Endodermal cell (in vitro differentiated cells): ENCODE data around the gene LAMP1. TPM values are rescaled to one million over a fixed set of nuclear protein-coding genes. Genes with fewer than 3 reads are reported as not detected.

Experiments used
- DNase-seq: peaks from one replicate; pipeline ENCODE4 v3.0.0-alpha.2; 2017
- H3K27ac ChIP-seq: 2 replicates; pipeline ENCODE4 v1.5.1; 2013; ENCODE audit warnings: mild to moderate bottlenecking, low read depth, low read length, moderate library complexity
- H3K27me3 ChIP-seq: 2 replicates; pipeline ENCODE4 v1.6.1; 2013; ENCODE audit warnings: mild to moderate bottlenecking, low read length, moderate library complexity; ENCODE audit not compliant: insufficient read depth, control insufficient read depth, poor library complexity, severe bottlenecking
- H3K36me3 ChIP-seq: 2 replicates; pipeline ENCODE4 v1.7.0; 2013; ENCODE audit warnings: mild to moderate bottlenecking, low read length, moderate library complexity; ENCODE audit not compliant: control insufficient read depth, insufficient read depth
- H3K4me1 ChIP-seq: one replicate; pipeline ENCODE4 v1.7.0; 2013; ENCODE audit warnings: low read length; ENCODE audit not compliant: control insufficient read depth, insufficient read depth
- H3K4me3 ChIP-seq: 2 replicates; pipeline ENCODE4 v1.5.1; 2013; ENCODE audit warnings: mild to moderate bottlenecking, low read length, moderate library complexity
- H3K9ac ChIP-seq: 2 replicates; pipeline ENCODE4 v1.6.1; 2013; ENCODE audit warnings: mild to moderate bottlenecking, low read length, moderate library complexity; ENCODE audit not compliant: poor library complexity, severe bottlenecking; ENCODE audit errors: extremely low read depth
- H3K9me3 ChIP-seq: 2 replicates; pipeline ENCODE4 v1.6.1; 2013; ENCODE audit warnings: mild to moderate bottlenecking, low read length, moderate library complexity; ENCODE audit not compliant: control insufficient read depth
- H3K27ac Mint-ChIP-seq: 2 replicates; pipeline ENCODE4 v1.8.0; 2020; ENCODE audit warnings: mixed read lengths
- H3K27me3 Mint-ChIP-seq: 2 replicates; pipeline ENCODE4 v1.8.0; 2021; ENCODE audit warnings: mild to moderate bottlenecking, mixed read lengths; ENCODE audit not compliant: insufficient read depth
- H3K36me3 Mint-ChIP-seq: 2 replicates; pipeline ENCODE4 v1.8.0; 2020; ENCODE audit warnings: low read depth, mixed read lengths
- H3K4me1 Mint-ChIP-seq: 2 replicates; pipeline ENCODE4 v1.8.0; 2020; ENCODE audit warnings: mixed read lengths
- H3K4me3 Mint-ChIP-seq: 2 replicates; pipeline ENCODE4 v1.8.0; 2020; ENCODE audit warnings: mild to moderate bottlenecking, moderate library complexity, mixed read lengths
- H3K9me3 Mint-ChIP-seq: 2 replicates; pipeline ENCODE4 v1.8.0; 2020; ENCODE audit warnings: mild to moderate bottlenecking, mixed read lengths
- WGBS, 2 experiments: methylation state at CpG; one replicate each; pipeline versions ENCODE4 v1.1.5 to v1.1.7; 2013; ENCODE audit warnings: missing lambda C conversion rate in 2 of 2, mixed read lengths in 1 of 2; ENCODE audit not compliant: insufficient coverage in 1 of 2, insufficient read length in 1 of 2; 5-methylcytosine and 5-hydroxymethylcytosine counted together
- total RNA-seq, 2 donors: library from RNA; stranded (reverse); fragmentation: NEBNext Ultra II Directional in 1 of 2; extraction: Animal tissue kit (Norgen Biotek cat#: 25700) in 1 of 2; gene quantifications; 2 replicates in 1 of 2; 3 replicates in 1 of 2; pipeline ENCODE4 v1.2.1, GENCODE V29; 2021
- TF ChIP-seq, protein P1 (sequence below): fragments of 200-600 bp; sonication (generic); conservative IDR thresholded peaks from 2 replicates; pipeline ENCODE4 v1.5.0; 2021; ENCODE audit warnings: antibody characterized with exemption, mild to moderate bottlenecking

LAMP1 gene
- total RNA-seq, 2 donors from 2014 or later, result 153 to 160 TPM

DNA sequence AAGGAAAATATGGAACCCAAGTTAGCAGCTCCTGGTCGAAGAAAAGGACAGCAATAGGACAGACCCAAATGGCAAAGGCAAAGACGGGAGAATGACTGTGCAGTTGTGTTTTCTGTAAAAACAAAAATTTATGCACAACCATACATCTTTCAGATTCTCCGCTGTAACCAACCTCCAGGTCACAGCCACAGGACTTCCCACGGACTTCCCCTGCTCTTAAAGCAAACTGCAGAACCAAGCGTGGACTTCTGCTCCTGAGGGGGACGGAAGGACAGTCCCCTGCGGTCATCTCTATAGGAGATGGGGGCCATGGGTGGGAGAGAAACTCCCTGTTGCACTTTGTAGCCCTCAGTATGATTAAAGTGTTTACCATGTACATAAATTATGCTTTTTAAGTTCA lies 64.4 kb downstream of the LAMP1 start:
- H3K36me3 ChIP-seq, result peaks cover 19% of the 10 kb centered on the region
- Mint-ChIP-seq H3K4me1 (peaks cover 4% of the 10 kb centered on the region), H3K4me3 (no peak overlapping the region), H3K27me3 (no peaks in the 10 kb centered on the region), H3K27ac (no peak overlapping the region), H3K36me3 (peaks cover 28% of the 10 kb centered on the region), H3K9me3 (no peaks in the 10 kb centered on the region)
- H3K9me3 ChIP-seq, result no peaks in the 10 kb centered on the region
- no peak overlapping the region for H3K27ac ChIP-seq
- WGBS, 2 experiments, result 99% methylated on average over 7 of the region's 7 CpGs; no CpG with 5 or more reads in 1 of the 2 experiments
- no peak overlapping the region for H3K4me3 ChIP-seq
- TF ChIP-seq, protein P1, sequence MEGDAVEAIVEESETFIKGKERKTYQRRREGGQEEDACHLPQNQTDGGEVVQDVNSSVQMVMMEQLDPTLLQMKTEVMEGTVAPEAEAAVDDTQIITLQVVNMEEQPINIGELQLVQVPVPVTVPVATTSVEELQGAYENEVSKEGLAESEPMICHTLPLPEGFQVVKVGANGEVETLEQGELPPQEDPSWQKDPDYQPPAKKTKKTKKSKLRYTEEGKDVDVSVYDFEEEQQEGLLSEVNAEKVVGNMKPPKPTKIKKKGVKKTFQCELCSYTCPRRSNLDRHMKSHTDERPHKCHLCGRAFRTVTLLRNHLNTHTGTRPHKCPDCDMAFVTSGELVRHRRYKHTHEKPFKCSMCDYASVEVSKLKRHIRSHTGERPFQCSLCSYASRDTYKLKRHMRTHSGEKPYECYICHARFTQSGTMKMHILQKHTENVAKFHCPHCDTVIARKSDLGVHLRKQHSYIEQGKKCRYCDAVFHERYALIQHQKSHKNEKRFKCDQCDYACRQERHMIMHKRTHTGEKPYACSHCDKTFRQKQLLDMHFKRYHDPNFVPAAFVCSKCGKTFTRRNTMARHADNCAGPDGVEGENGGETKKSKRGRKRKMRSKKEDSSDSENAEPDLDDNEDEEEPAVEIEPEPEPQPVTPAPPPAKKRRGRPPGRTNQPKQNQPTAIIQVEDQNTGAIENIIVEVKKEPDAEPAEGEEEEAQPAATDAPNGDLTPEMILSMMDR, result no peak
- H3K9ac ChIP-seq, result no peak overlapping the region
- H3K4me1 ChIP-seq, result no peaks in the 10 kb centered on the region
- peak; percentile 24 for DNase-seq
- no peaks in the 10 kb centered on the region for H3K27me3 ChIP-seq

DNA sequence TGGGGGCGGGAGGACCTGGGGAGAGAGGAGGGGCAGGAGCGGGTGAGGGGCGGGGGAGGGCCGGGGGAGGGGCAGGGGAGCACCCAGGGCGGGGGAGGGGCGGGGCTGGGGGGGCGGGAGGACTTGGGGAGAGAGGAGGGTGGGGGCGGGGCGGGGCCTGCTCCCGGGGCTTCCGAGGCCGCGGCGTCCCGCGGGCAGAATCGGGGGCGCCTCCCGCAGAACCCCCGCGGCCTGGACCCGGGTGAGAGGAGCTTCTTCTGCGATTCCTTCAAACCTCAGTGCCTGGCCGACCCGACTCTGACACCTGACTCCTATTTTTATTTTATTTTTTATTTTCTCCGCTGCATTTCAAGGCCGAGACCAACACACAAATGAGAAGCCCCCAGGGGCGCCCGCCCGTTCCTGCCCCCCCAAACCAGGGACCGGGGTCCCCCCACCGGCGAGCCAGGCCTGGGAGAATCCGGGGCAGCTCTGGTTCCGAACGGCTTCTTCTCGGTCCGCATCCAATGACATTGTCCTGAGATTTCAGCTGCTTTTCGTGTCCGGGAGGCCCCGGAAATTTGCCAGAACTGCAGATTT lies 67.4 kb downstream of the LAMP1 start:
- TF ChIP-seq, protein P1, result no peak
- no peaks in the 10 kb centered on the region for H3K4me1 ChIP-seq
- no peaks in the 10 kb centered on the region for H3K27me3 Mint-ChIP-seq
- H3K9me3 ChIP-seq, result no peaks in the 10 kb centered on the region
- 45 to 78% methylated on average over 16 to 32 of the region's 41 CpGs for WGBS, 2 experiments
- H3K27ac ChIP-seq, result no peak overlapping the region
- no peak overlapping the region for H3K4me3 Mint-ChIP-seq
- DNase-seq, result peak; percentile 68
- H3K36me3 Mint-ChIP-seq, result peaks cover 12% of the 10 kb centered on the region
- no peak overlapping the region for H3K27ac Mint-ChIP-seq
- no peaks in the 10 kb centered on the region for H3K27me3 ChIP-seq
- peaks cover 10% of the 10 kb centered on the region for H3K36me3 ChIP-seq
- no peak overlapping the region for H3K9ac ChIP-seq
- H3K9me3 Mint-ChIP-seq, result no peaks in the 10 kb centered on the region
- H3K4me1 Mint-ChIP-seq, result peaks cover 4% of the 10 kb centered on the region
- H3K4me3 ChIP-seq, result no peak overlapping the region

DNA sequence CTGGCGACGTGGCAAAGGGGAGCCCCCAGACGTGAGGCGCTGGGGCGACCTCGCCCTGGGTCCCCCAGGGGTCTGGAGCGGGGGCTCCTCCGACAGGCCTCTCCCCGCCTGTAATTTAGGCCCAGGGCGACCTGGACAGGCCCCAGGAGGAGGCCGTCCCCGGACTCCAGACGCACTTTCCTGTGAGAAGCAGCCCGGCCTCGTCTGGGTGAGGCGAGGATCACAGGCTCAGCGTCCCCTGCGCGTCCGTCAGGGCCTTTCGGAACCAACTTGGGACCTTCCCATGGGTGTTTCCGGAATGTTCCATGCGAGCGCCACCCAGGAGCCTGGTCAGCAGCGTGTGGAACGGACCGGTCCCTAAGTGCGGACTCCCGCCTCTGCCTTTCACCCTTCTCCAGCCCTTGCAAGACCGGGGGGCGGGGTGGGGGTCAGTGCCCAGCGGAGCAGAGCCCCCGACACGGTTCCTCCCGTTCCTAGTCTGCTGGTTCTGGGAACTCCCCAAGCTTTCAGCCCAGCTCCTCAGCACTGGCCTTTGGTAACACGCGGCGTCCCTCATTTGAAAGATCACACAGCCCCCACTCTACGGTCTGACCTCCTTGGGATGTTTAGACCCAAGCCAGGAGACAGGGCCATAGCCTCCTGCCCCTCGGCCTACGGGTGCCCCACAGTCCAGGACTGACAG lies 68.0 kb downstream of the LAMP1 start:
- Histone ChIP-seq H3K27ac (no peak overlapping the region), H3K4me1 (no peaks in the 10 kb centered on the region), H3K9ac (no peak overlapping the region), H3K36me3 (peaks cover 5% of the 10 kb centered on the region), H3K4me3 (no peak overlapping the region), H3K9me3 (no peaks in the 10 kb centered on the region), H3K27me3 (no peaks in the 10 kb centered on the region)
- Mint-ChIP-seq H3K4me1 (peaks cover 4% of the 10 kb centered on the region), H3K27me3 (no peaks in the 10 kb centered on the region), H3K4me3 (peak overlapping the region; percentile 24), H3K27ac (no peak overlapping the region), H3K9me3 (no peaks in the 10 kb centered on the region), H3K36me3 (peaks cover 5% of the 10 kb centered on the region)
- 92 to 96% methylated on average over 40 to 41 of the region's 41 CpGs for WGBS, 2 experiments
- TF ChIP-seq, protein P1, result no peak
- DNase-seq, result no peak
